RPMI7951 (cell line): ENCODE data around the gene SEPTIN11. TPM values are rescaled to one million over a fixed set of nuclear protein-coding genes. Genes with fewer than 3 reads are reported as not detected.
A peak's percentile ranks its signal among the peaks of the same experiment; 100 is the strongest.

ENCODE experiments used
- DNase-seq: peaks from one replicate; pipeline ENCODE4 v3.0.0-alpha.2; 2012; ENCODE audit warnings: low read depth
- total RNA-seq: library from RNA; depleted of rRNA; stranded (reverse); fragments of >200 nt; shearing (Covaris generic); gene quantifications from 2 replicates; pipeline ENCODE4 v1.2.3, GENCODE V29; 2014

SEPTIN11 gene
- total RNA-seq, 1 experiment from 2014 or later: 95.3 TPM

- no peak for DNase-seq
Measured at GRCh38 chr4:76980261-76980660, 30.7 kb downstream of the SEPTIN11 start.

GRCh38 chr4:76981644-76982043 is 32.1 kb downstream of the SEPTIN11 start:
- no peak for DNase-seq

- DNase-seq: peak; percentile 61
Measured at GRCh38 chr4:76982638-76983584, 33.4 kb downstream of the SEPTIN11 start.

- DNase-seq: peak; percentile 55
Measured at GRCh38 chr4:76984127-76984526, 34.6 kb downstream of the SEPTIN11 start.

GRCh38 chr4:76984788-76985211 is 35.2 kb downstream of the SEPTIN11 start:
- peak; percentile 98 for DNase-seq

- peak; percentile 85 for DNase-seq
Measured at GRCh38 chr4:76987153-76987591, 37.6 kb downstream of the SEPTIN11 start.

- no peak for DNase-seq
Measured at GRCh38 chr4:76987685-76988084, 38.1 kb downstream of the SEPTIN11 start.

GRCh38 chr4:76989391-76990061 is 40.0 kb downstream of the SEPTIN11 start:
- DNase-seq: no peak

- peak; percentile 87 for DNase-seq
Measured at GRCh38 chr4:76990288-76991080, 40.9 kb downstream of the SEPTIN11 start.

- DNase-seq: no peak
Measured at GRCh38 chr4:76991161-76991660, 41.7 kb downstream of the SEPTIN11 start.

- peak; percentile 45 for DNase-seq
Measured at GRCh38 chr4:76993787-76994641, 44.5 kb downstream of the SEPTIN11 start.

- DNase-seq: no peak
Measured at GRCh38 chr4:76995776-76996175, 46.2 kb downstream of the SEPTIN11 start.

GRCh38 chr4:76996445-76996844 is 46.9 kb downstream of the SEPTIN11 start:
- DNase-seq: no peak

GRCh38 chr4:76997077-76997476 is 47.5 kb downstream of the SEPTIN11 start:
- DNase-seq: no peak

- DNase-seq: no peak
Measured at GRCh38 chr4:76997532-76997931, 48.0 kb downstream of the SEPTIN11 start.

- DNase-seq: no peak
Measured at GRCh38 chr4:76998251-76998901, 48.8 kb downstream of the SEPTIN11 start.
